Dermis blood vessel endothelial cell (primary cell): ENCODE data around the gene CEP44. TPM values are rescaled to one million over a fixed set of nuclear protein-coding genes. Genes with fewer than 3 reads are reported as not detected.

Experiments used
- total RNA-seq: library from RNA; depleted of rRNA; stranded (reverse); fragments of >200 nt; gene quantifications from 2 replicates; pipeline ENCODE4 v1.2.3, GENCODE V29; 2014

CEP44 gene
- total RNA-seq, 1 donor from 2014 or later: 12.4 TPM

Other genes starting within 250 kb of the CEP44 start
- gene FBXO8, start 244 bp upstream of the CEP44 start, total RNA-seq: 28.3 and 41.0 TPM in 2 replicates
- 0.19 and 0.51 TPM in 2 replicates for gene HPGD, start 238.6 kb downstream of the CEP44 start, total RNA-seq